ENCODE results near the gene PACS2. TPM values are rescaled to one million over a fixed set of nuclear protein-coding genes. Genes with fewer than 3 reads are reported as not detected.
"Not testable (repeated sequence)": the region's sequence is repeated elsewhere in the genome, so short reads cannot be mapped to it uniquely, and the experiment has no call there.

Gene PACS2
- total RNA-seq, 1 experiment from 2014 or later, result 72.5 TPM

GRCh38 chr14:105358943-105359342, 44.4 kb downstream of the PACS2 start:
- Histone ChIP-seq H2BK20ac (ENCODE audit: low read depth, low read length, poor library complexity, severe bottlenecking) (no peak overlapping the region), H2BK15ac (ENCODE audit: low read depth, low read length) (no peak overlapping the region), H2BK12ac (ENCODE audit: insufficient read length, low read depth, low read length) (no peak overlapping the region), H3K79me2 (ENCODE audit: insufficient read depth, low read length) (no peaks in the 10 kb centered on the region), H3T11ph (ENCODE audit: low read length) (no peak overlapping the region), H3K18ac (ENCODE audit: insufficient read length, low read depth, low read length) (no peak overlapping the region), H3K9me3 (ENCODE audit: control insufficient read depth, low read depth, low read length) (no peaks in the 10 kb centered on the region), H3K79me1 (ENCODE audit: insufficient read depth, low read depth, low read length, poor library complexity, severe bottlenecking) (no peaks in the 10 kb centered on the region), H3K23me2 (ENCODE audit: insufficient read length, low read depth, low read length, poor library complexity, severe bottlenecking) (no peaks in the 10 kb centered on the region), H3K14ac (ENCODE audit: insufficient read depth, low read length) (no peak overlapping the region), H3K4me1 (ENCODE audit: insufficient read depth, low read length) (no peaks in the 10 kb centered on the region), H2BK120ac (ENCODE audit: low read depth, low read length, poor library complexity, severe bottlenecking) (no peak overlapping the region), H3K27me3 (ENCODE audit: insufficient read depth, low read length) (no peaks in the 10 kb centered on the region), H3K4ac (ENCODE audit: low read depth, low read length) (no peak overlapping the region), H3K27ac (ENCODE audit: insufficient read length, low read depth, low read length) (no peak overlapping the region), H4K20me1 (ENCODE audit: control insufficient read depth, insufficient read depth, insufficient read length) (peaks cover 4% of the 10 kb centered on the region), H3K23ac (ENCODE audit: insufficient read length, low read depth, low read length) (no peak overlapping the region), H3K4me2 (ENCODE audit: insufficient read depth, insufficient read length, low read length) (no peak overlapping the region), H2BK5ac (ENCODE audit: insufficient read length, low read length) (no peak overlapping the region), H3K56ac (ENCODE audit: insufficient read length, low read depth, low read length) (no peak overlapping the region), H4K91ac (ENCODE audit: insufficient read length, low read depth, low read length) (no peak overlapping the region), H2AK5ac (ENCODE audit: insufficient read length, low read length) (no peak overlapping the region), H2AFZ (ENCODE audit: low read length) (no peak overlapping the region), H3K9ac (ENCODE audit: extremely low read depth, insufficient read length, low read length) (no peak overlapping the region), H4K8ac (replicated peaks; ENCODE audit: insufficient read length, low read depth, low read length) (no peak overlapping the region), H4K5ac (ENCODE audit: insufficient read length, low read depth, low read length) (no peak overlapping the region)
- no CpG with 5 or more reads among the region's 16 CpGs for WGBS (ENCODE audit: extremely low coverage, insufficient read length, low lambda C conversion rate)
- TF ChIP-seq, protein P1, sequence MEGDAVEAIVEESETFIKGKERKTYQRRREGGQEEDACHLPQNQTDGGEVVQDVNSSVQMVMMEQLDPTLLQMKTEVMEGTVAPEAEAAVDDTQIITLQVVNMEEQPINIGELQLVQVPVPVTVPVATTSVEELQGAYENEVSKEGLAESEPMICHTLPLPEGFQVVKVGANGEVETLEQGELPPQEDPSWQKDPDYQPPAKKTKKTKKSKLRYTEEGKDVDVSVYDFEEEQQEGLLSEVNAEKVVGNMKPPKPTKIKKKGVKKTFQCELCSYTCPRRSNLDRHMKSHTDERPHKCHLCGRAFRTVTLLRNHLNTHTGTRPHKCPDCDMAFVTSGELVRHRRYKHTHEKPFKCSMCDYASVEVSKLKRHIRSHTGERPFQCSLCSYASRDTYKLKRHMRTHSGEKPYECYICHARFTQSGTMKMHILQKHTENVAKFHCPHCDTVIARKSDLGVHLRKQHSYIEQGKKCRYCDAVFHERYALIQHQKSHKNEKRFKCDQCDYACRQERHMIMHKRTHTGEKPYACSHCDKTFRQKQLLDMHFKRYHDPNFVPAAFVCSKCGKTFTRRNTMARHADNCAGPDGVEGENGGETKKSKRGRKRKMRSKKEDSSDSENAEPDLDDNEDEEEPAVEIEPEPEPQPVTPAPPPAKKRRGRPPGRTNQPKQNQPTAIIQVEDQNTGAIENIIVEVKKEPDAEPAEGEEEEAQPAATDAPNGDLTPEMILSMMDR (conservative IDR thresholded peaks at IDR 0.05), result no peak
- Mint-ChIP-seq H3K4me1 (peaks cover 10 to 14% of the 10 kb centered on the region in 2 experiments), H3K4me3 (no peak overlapping the region), H3K27me3 (ENCODE audit: low read depth) (peaks cover 11% of the 10 kb centered on the region), H3K9me3 (no peaks in the 10 kb centered on the region), H3K27ac (no peak overlapping the region; a peak in 1 of 7 replicates), H3K36me3 (ENCODE audit: insufficient read depth in 1 of 3, low read depth in 3 of 3) (peaks cover 8 to 15% (median 11%) of the 10 kb centered on the region in 3 experiments)
- DNase-seq, result no peak

GRCh38 chr14:105361412-105361811, 46.9 kb downstream of the PACS2 start:
- not testable (repeated sequence) for H3K79me1 ChIP-seq (ENCODE audit: insufficient read depth, low read depth, low read length, poor library complexity, severe bottlenecking); H3K4me3 Mint-ChIP-seq; H3K4me1 ChIP-seq (ENCODE audit: insufficient read depth, low read length); H2BK20ac ChIP-seq (ENCODE audit: low read depth, low read length, poor library complexity, severe bottlenecking); H2BK5ac ChIP-seq (ENCODE audit: insufficient read length, low read length); H3K27ac ChIP-seq (ENCODE audit: insufficient read length, low read depth, low read length); H3K9me3 ChIP-seq (ENCODE audit: control insufficient read depth, low read depth, low read length); H4K91ac ChIP-seq (ENCODE audit: insufficient read length, low read depth, low read length); H2AFZ ChIP-seq (ENCODE audit: low read length); H3K4ac ChIP-seq (ENCODE audit: low read depth, low read length); H2BK12ac ChIP-seq (ENCODE audit: insufficient read length, low read depth, low read length); H3K9me3 Mint-ChIP-seq; H3T11ph ChIP-seq (ENCODE audit: low read length); H3K27me3 ChIP-seq (ENCODE audit: insufficient read depth, low read length); H3K9ac ChIP-seq (ENCODE audit: extremely low read depth, insufficient read length, low read length); H4K5ac ChIP-seq (ENCODE audit: insufficient read length, low read depth, low read length); H3K23ac ChIP-seq (ENCODE audit: insufficient read length, low read depth, low read length); H3K56ac ChIP-seq (ENCODE audit: insufficient read length, low read depth, low read length); H3K23me2 ChIP-seq (ENCODE audit: insufficient read length, low read depth, low read length, poor library complexity, severe bottlenecking); H3K79me2 ChIP-seq (ENCODE audit: insufficient read depth, low read length); H3K4me2 ChIP-seq (ENCODE audit: insufficient read depth, insufficient read length, low read length); H4K20me1 ChIP-seq (ENCODE audit: control insufficient read depth, insufficient read depth, insufficient read length); H3K18ac ChIP-seq (ENCODE audit: insufficient read length, low read depth, low read length); H2AK5ac ChIP-seq (ENCODE audit: insufficient read length, low read length); DNase-seq; H3K14ac ChIP-seq (ENCODE audit: insufficient read depth, low read length); H4K8ac ChIP-seq (replicated peaks; ENCODE audit: insufficient read length, low read depth, low read length); H2BK15ac ChIP-seq (ENCODE audit: low read depth, low read length); H2BK120ac ChIP-seq (ENCODE audit: low read depth, low read length, poor library complexity, severe bottlenecking); H3K27ac Mint-ChIP-seq
- H3K4me1 Mint-ChIP-seq, result peaks cover 10 to 11% of the 10 kb centered on the region in 2 experiments
- no CpG with 5 or more reads among the region's 10 CpGs for WGBS (ENCODE audit: extremely low coverage, insufficient read length, low lambda C conversion rate)
- H3K27me3 Mint-ChIP-seq (ENCODE audit: low read depth), result peaks cover 11% of the 10 kb centered on the region
- peaks cover 8 to 12% (median 11%) of the 10 kb centered on the region in 3 experiments for H3K36me3 Mint-ChIP-seq (ENCODE audit: insufficient read depth in 1 of 3, low read depth in 3 of 3)
